Uterus (tissue), 4 donors: ENCODE measurements around the gene SCN5A. TPM values are rescaled to one million over a fixed set of nuclear protein-coding genes. Genes with fewer than 3 reads are reported as not detected.

ENCODE experiments used
- DNase-seq, 2 donors: peaks; one replicate each; pipeline ENCODE4 v3.0.0-alpha.2; 2019 to 2020
- H3K27ac ChIP-seq, 2 donors: fragments of 200-600 bp; sonication (generic); 1 replicate in 1 of 2; 2 replicates in 1 of 2; pipeline ENCODE4 v1.5.1; 2016 to 2018
- H3K27me3 ChIP-seq, 2 donors: fragments of 200-600 bp; sonication (generic); one replicate each; pipeline ENCODE4 v1.5.1; 2018 to 2019; ENCODE audit warnings: control low read depth in 1 of 2
- H3K36me3 ChIP-seq, 2 donors: fragments of 200-600 bp; sonication (generic); one replicate each; pipeline ENCODE4 v1.5.1; 2019; ENCODE audit warnings: control low read depth in 1 of 2
- H3K4me1 ChIP-seq, 2 donors: fragments of 200-600 bp; sonication (generic); one replicate each; pipeline ENCODE4 v1.5.1; 2018 to 2019; ENCODE audit warnings: control low read depth in 1 of 2
- H3K4me3 ChIP-seq, 2 donors: fragments of 200-600 bp; sonication (generic); 1 replicate in 1 of 2; 2 replicates in 1 of 2; pipeline ENCODE4 v1.5.1; 2018 to 2019; ENCODE audit warnings: mild to moderate bottlenecking in 1 of 2
- H3K9me3 ChIP-seq, 2 donors: fragments of 200-600 bp; sonication (generic); one replicate each; pipeline ENCODE4 v1.5.1; 2019; ENCODE audit warnings: control low read depth in 1 of 2
- POLR2A ChIP-seq, 2 donors: fragments of 450-650 bp; IDR thresholded peaks; one replicate each; pipeline ENCODE4 v1.6.1; 2016; ENCODE audit warnings: antibody characterized with exemption in 2 of 2, mild to moderate bottlenecking in 1 of 2, moderate library complexity in 1 of 2
- intact Hi-C: fragments of 100-400 bp; cut with DNase I; formaldehyde crosslinking; loops from one replicate; pipeline ENCODE4 v1.15.1; 2023; ENCODE audit warnings: low total_unique reads
- total RNA-seq, 4 donors: library from RNA; depleted of rRNA in 3 of 4; stranded (reverse); fragments of >200 nt in 3 of 4; gene quantifications; one replicate each; pipeline versions ENCODE4 v1.1.0 to v1.2.4, GENCODE V29; 2014 to 2023
- TF ChIP-seq, protein P1 (sequence below), 4 experiments: fragments of 200-600 bp in 2 of 4; fragments of 450-650 bp in 2 of 4; sonication (generic) in 2 of 4; IDR thresholded peaks; one replicate each; pipeline ENCODE4 v1.5.1; 2016 to 2019; ENCODE audit warnings: antibody characterized with exemption in 4 of 4, mild to moderate bottlenecking in 2 of 4, moderate library complexity in 1 of 4
- donor health status: DM: yes; HTN: yes; CAD: no.

SCN5A gene
- total RNA-seq, 4 donors from 2014 or later, result under 0.01 to 3.2 (median 1.6) TPM; not detected in 1

DNA sequence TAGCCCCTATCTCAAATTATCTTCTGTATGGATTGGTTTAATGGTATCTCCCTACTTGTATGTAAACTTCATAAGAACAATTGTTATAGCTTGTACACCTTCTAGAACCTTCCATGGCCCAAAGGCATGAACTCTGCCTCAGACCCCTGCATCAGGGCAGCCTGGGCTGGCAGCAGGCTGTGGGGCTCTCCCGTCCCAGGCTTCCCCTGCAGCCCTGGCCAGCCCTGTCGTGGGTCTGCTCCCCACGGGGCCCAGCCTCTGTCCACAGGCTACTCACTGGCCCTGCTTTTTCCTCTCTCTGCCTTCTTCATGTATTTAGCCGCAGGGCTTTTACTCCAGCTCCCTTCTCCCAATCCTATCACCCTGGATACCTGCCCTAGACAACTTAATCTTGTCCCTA, 4.4 kb downstream of the SCN5A start:
- intact Hi-C loops, result no loop called here
- Histone ChIP-seq H3K4me3 (no peak overlapping the region), H3K27me3 (no peaks in the 10 kb centered on the region), H3K27ac (no peak overlapping the region), H3K4me1 (peaks cover 0 to 4% of the 10 kb centered on the region in 2 donors), H3K9me3 (no peaks in the 10 kb centered on the region), H3K36me3 (no peaks in the 10 kb centered on the region)
- DNase-seq, result no peak
- TF ChIP-seq POLR2A (IDR thresholded peaks at IDR 0.05), result no peak
- TF ChIP-seq, protein P1, sequence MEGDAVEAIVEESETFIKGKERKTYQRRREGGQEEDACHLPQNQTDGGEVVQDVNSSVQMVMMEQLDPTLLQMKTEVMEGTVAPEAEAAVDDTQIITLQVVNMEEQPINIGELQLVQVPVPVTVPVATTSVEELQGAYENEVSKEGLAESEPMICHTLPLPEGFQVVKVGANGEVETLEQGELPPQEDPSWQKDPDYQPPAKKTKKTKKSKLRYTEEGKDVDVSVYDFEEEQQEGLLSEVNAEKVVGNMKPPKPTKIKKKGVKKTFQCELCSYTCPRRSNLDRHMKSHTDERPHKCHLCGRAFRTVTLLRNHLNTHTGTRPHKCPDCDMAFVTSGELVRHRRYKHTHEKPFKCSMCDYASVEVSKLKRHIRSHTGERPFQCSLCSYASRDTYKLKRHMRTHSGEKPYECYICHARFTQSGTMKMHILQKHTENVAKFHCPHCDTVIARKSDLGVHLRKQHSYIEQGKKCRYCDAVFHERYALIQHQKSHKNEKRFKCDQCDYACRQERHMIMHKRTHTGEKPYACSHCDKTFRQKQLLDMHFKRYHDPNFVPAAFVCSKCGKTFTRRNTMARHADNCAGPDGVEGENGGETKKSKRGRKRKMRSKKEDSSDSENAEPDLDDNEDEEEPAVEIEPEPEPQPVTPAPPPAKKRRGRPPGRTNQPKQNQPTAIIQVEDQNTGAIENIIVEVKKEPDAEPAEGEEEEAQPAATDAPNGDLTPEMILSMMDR (IDR thresholded peaks at IDR 0.05), result no peak

DNA sequence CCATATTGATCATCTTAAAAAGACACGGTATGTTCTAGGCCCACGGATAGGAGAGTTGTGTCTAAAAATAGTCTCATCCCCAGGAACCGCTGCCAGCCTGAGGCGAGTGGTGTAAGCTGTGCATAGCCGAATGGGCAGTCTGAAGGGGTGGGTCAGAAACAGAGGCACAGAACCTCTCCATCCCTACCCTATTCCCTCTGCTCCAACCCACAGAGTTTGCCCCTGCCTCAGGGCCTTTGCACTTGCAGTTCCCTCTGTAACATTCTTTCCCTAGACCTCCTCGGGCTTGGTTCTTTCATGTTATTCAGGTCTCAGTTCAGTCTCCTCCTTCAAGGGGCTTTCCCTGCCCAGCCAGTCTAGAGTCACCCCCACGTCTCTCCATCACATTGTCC, 4.8 kb downstream of the SCN5A start:
- no peak for DNase-seq
- H3K4me3 ChIP-seq, result no peak overlapping the region
- intact Hi-C loops, result no loop called here
- peaks cover 0 to 4% of the 10 kb centered on the region in 2 donors for H3K4me1 ChIP-seq
- TF ChIP-seq, protein P1 (IDR thresholded peaks at IDR 0.05), result no peak
- no peak for TF ChIP-seq POLR2A (IDR thresholded peaks at IDR 0.05)
- H3K27me3 ChIP-seq, result no peaks in the 10 kb centered on the region
- no peaks in the 10 kb centered on the region for H3K36me3 ChIP-seq
- H3K9me3 ChIP-seq, result no peaks in the 10 kb centered on the region
- no peak overlapping the region for H3K27ac ChIP-seq

DNA sequence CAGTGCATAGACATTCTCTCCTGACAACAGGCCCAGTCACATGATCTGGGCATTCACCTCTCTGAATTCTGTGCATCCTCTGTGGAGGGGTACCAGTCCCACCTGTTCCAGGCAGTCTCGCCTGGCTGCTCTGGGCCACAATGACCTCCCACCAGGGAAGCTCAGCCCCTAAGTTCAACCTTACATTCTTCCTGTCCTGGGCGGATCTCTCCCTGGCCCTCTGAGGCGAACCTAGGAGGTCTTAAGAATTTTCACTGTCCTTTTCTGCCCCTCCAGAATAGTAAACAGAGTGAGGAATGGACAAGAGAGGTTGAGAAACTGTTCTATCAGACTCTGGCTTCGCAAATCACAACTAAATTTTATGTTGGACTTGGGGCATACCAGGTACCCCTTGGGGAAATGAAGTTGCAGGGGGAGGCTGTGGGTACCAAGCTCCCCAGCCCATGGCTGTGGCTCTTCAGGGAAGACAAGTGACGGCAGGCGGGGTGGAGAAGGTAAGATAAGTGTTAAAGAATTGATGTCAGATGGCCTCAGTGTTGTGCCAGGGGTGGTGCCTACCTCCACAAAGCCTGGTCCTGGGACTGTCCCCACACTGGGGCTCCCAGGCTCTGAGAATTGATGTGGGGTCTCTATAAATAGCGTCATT, 5.3 kb downstream of the SCN5A start:
- intact Hi-C loops, result no loop called here
- DNase-seq, result peak in 1 of 2 donors; percentile 0
- no peaks in the 10 kb centered on the region for H3K27me3 ChIP-seq

DNA sequence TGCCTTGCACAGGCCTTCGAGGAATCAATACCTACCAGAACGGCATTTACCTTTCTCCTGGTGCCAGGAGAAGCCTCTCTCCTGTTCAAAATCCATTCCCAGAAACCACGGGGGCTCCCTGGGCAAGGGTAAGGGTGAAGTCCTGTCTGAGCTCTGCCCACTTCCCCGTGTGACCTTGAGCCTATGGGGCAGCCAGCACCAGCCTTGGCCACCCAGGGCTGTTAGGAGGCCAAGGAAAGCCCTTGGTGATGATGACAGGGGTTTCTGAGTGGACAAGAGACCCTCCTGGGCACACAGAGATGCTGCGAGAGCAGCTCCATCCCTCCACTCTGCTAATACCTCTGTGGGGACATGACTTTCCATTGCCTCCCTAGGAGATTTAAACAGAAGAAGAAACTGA, 5.9 kb downstream of the SCN5A start:
- no peaks in the 10 kb centered on the region for H3K36me3 ChIP-seq
- no peak overlapping the region for H3K27ac ChIP-seq
- H3K4me1 ChIP-seq, result no peaks in the 10 kb centered on the region
- H3K9me3 ChIP-seq, result no peaks in the 10 kb centered on the region
- DNase-seq, result no peak
- intact Hi-C loops, result no loop called here
- no peak overlapping the region for H3K4me3 ChIP-seq
- TF ChIP-seq POLR2A (IDR thresholded peaks at IDR 0.05), result no peak
- TF ChIP-seq, protein P1 (IDR thresholded peaks at IDR 0.05), result no peak
- no peaks in the 10 kb centered on the region for H3K27me3 ChIP-seq

More for the DNA sequence above, 5.3 kb downstream of the SCN5A start:
- Histone ChIP-seq H3K4me3 (no peak overlapping the region), H3K9me3 (no peaks in the 10 kb centered on the region), H3K27ac (no peak overlapping the region), H3K4me1 (peaks cover 0 to 4% of the 10 kb centered on the region in 2 donors), H3K36me3 (no peaks in the 10 kb centered on the region)
- TF ChIP-seq POLR2A (IDR thresholded peaks at IDR 0.05), result no peak
- TF ChIP-seq, protein P1 (IDR thresholded peaks at IDR 0.05), result no peak

DNA sequence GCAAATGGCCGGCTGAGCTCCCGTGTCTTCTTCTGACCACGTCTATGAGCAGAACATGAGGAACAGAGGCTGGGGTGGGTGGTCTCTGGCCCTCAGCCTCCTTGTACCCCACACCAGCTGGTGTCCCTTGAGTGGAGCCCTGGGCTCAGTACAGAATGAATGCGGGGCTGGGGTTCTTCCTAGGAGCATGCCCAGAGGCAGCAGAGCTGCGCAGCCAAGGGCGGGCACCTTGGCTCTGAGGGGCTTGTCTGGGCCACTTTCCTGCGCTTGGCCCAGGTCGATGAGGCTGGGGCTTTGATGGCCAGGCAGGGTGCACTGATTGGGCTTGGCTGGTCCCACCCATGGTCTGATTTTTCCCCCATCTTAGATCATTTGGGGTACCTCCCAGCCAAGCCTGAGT, 6.4 kb downstream of the SCN5A start:
- intact Hi-C loops, result no loop called here
- TF ChIP-seq, protein P1 (IDR thresholded peaks at IDR 0.05), result no peak
- TF ChIP-seq POLR2A (IDR thresholded peaks at IDR 0.05), result no peak

More for the DNA sequence above, 6.4 kb downstream of the SCN5A start:
- peak in 1 of 2 donors; percentile 0 for DNase-seq
- Histone ChIP-seq H3K27me3 (no peaks in the 10 kb centered on the region), H3K27ac (no peak overlapping the region), H3K4me1 (no peaks in the 10 kb centered on the region), H3K9me3 (no peaks in the 10 kb centered on the region), H3K36me3 (no peaks in the 10 kb centered on the region), H3K4me3 (no peak overlapping the region)
